K562 (cell line): ENCODE data around the gene LRP1. TPM values are rescaled to one million over a fixed set of nuclear protein-coding genes. Genes with fewer than 3 reads are reported as not detected.

ENCODE experiments used
- ZHX1 ChIP-seq: fragments of 150-350 bp; conservative IDR thresholded peaks from 2 replicates; pipeline ENCODE4 v1.6.1; 2014; ENCODE audit warnings: low read length
- polyA plus RNA-seq, 8 experiments: library from polyadenylated mRNA; depleted of rRNA in 4 of 8; stranded (reverse) in 5 of 8; unstranded in 3 of 8; fragments of >200 nt; fragmentation: Nextera tagmentation in 2 of 8; fragmentation: Illumina TruSeq in 1 of 8; extraction: Ambion mirVana in 2 of 8; extraction: Trizol in 1 of 8; gene quantifications; 2 replicates each; pipeline versions ENCODE4 v1.2.1 to v1.2.3, GENCODE V29; 2011 to 2014; ENCODE audit warnings: inconsistent platforms in 1 of 8, missing spikeins in 1 of 8
- total RNA-seq, 7 experiments: library from RNA; depleted of rRNA in 6 of 7; stranded (reverse); fragments of >200 nt in 6 of 7; fragmentation: Illumina TruSeq in 2 of 7; extraction: Trizol in 2 of 7; gene quantifications; 2 replicates each; pipeline versions ENCODE4 v1.2.1 to v1.2.3, GENCODE V29; 2011 to 2021; ENCODE audit warnings: low replicate concordance in 1 of 7
- TF ChIP-seq, protein P1 (sequence below): fragments of 450-650 bp; formaldehyde crosslinking; IDR thresholded peaks from 2 replicates; pipeline ENCODE4 v1.4.0; 2020; ENCODE audit warnings: mild to moderate bottlenecking, moderate library complexity

LRP1 gene
- total and polyA plus RNA-seq, 9 of the 15 experiments (the other 6 are each of a cell fraction or from before 2014, with no cell fraction given), result 0.04 to 0.64 (median 0.19) TPM; not detected in 2

DNA sequence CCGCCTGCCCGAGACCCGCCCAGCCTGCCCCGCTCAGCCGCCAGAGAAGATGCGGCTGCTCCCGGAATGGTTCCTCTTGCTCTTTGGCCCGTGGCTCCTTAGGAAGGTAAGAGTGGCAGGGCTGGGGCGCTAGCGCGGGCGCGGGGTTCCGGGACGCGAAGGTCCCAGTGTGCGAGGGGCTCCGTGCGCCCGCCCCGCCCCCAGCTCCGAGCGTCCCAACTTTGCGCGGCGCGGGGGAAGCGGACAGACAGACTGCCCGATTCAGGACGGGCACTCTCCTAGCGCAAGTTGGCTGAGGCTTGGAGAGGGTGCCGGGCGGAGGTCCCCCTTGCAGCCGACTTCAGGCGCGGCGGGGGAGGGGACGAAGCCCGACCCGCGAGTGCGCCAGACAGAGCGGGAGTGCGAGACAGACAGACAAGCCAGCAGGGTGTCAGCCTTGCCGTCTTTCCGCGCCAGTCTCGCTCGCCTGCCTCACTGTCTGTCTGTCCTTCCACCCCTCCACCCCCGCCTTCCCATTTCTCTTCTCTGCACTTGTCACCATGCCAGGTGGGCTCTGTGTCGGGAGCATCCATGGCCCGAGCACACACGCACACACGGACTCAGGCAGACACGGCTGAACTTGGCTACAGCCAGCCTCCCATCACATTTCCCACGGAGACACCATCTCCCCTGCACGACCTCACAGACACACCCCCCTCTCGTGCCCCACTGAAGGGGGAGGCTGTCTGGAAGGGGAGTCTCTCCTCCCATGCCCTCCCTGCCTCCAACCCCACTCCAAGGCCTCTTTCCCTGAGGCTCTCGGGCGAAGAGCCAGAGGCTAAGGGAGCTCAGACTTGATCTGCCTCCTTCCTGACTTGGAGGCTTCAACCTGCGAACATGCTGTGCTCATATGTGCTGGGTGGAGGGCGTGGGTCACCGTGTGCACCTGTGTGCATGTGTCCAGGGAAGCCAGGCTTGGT lies 88.9 kb downstream of the LRP1 start (continued):
- TF ChIP-seq ZHX1, result no peak
- TF ChIP-seq, protein P1, sequence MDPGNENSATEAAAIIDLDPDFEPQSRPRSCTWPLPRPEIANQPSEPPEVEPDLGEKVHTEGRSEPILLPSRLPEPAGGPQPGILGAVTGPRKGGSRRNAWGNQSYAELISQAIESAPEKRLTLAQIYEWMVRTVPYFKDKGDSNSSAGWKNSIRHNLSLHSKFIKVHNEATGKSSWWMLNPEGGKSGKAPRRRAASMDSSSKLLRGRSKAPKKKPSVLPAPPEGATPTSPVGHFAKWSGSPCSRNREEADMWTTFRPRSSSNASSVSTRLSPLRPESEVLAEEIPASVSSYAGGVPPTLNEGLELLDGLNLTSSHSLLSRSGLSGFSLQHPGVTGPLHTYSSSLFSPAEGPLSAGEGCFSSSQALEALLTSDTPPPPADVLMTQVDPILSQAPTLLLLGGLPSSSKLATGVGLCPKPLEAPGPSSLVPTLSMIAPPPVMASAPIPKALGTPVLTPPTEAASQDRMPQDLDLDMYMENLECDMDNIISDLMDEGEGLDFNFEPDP (CRISPR knock-in tag), result no peak
